Activated T-helper 1 cell treated with anti-CD3 and anti-CD28 coated beads, Interleukin-12 subunit alpha, Interleukin-12 subunit beta, Interleukin-2, Interleukin-4 antibody, amounts not matched to agents 30 ng/mL and 10 ng/mL and 1 ng/mL, durations not matched to agents 14 hours and 24 hours and 36 hours (primary cell): ENCODE data around the gene NR1I3. TPM values are rescaled to one million over a fixed set of nuclear protein-coding genes. Genes with fewer than 3 reads are reported as not detected.

Source experiments
- DNase-seq: peaks from one replicate; pipeline ENCODE4 v3.0.0; 2021; ENCODE audit warnings: low spot score
- H3K27ac Mint-ChIP-seq: one replicate; pipeline ENCODE4 v1.8.0; 2021; ENCODE audit warnings: mild to moderate bottlenecking, mixed read lengths
- H3K27me3 Mint-ChIP-seq: one replicate; pipeline ENCODE4 v1.8.0; 2022; ENCODE audit warnings: mild to moderate bottlenecking, moderate library complexity, mixed read lengths; ENCODE audit not compliant: insufficient read depth
- H3K36me3 Mint-ChIP-seq: one replicate; pipeline ENCODE4 v1.8.0; 2021; ENCODE audit warnings: low read depth, mixed read lengths
- H3K4me1 Mint-ChIP-seq: one replicate; pipeline ENCODE4 v1.8.0; 2021; ENCODE audit warnings: low read depth, mixed read lengths
- H3K4me3 Mint-ChIP-seq: one replicate; pipeline ENCODE4 v1.8.0; 2021; ENCODE audit warnings: mild to moderate bottlenecking, moderate library complexity, mixed read lengths
- H3K9me3 Mint-ChIP-seq: one replicate; pipeline ENCODE4 v1.8.0; 2021; ENCODE audit warnings: mixed read lengths
- intact Hi-C: fragments of 100-400 bp; cut with micrococcal nuclease; formaldehyde crosslinking; loops from one replicate; pipeline ENCODE4 v1.15.1; 2024
- total RNA-seq: library from RNA; stranded (reverse); gene quantifications from 2 replicates; pipeline ENCODE4 v1.2.3, GENCODE V29; 2022

NR1I3 gene
- total RNA-seq, 1 donor from 2014 or later: not detected

GRCh38 chr1:161206411-161207140, 31.4 kb downstream of the NR1I3 start:
- Mint-ChIP-seq H3K36me3 (peaks cover 46% of the 10 kb centered on the region), H3K27me3 (no peaks in the 10 kb centered on the region), H3K4me1 (peaks cover 54% of the 10 kb centered on the region), H3K4me3 (no peak overlapping the region), H3K27ac (no peak overlapping the region), H3K9me3 (no peaks in the 10 kb centered on the region)
- no peak for DNase-seq
- intact Hi-C loops: no loop called here

GRCh38 chr1:161201836-161202712, 35.9 kb downstream of the NR1I3 start, which contains the start of gene NDUFS2:
Gene NDUFS2, plus strand, starts transcription at chr1:161202367. Its CDS starts 19 bp downstream, at chr1:161202386.
- H3K36me3 Mint-ChIP-seq: peaks cover 27% of the 10 kb centered on the region
- H3K4me1 Mint-ChIP-seq: peaks cover 77% of the 10 kb centered on the region

GRCh38 chr1:161200992-161201835, 36.8 kb downstream of the NR1I3 start:
- H3K9me3 Mint-ChIP-seq: no peaks in the 10 kb centered on the region
- H3K4me3 Mint-ChIP-seq: peak overlapping the region; percentile 96
- intact Hi-C loops: no loop called here
- no peak for DNase-seq
- H3K27ac Mint-ChIP-seq: peak overlapping the region; percentile 97
- peaks cover 23% of the 10 kb centered on the region for H3K36me3 Mint-ChIP-seq
- H3K4me1 Mint-ChIP-seq: peaks cover 69% of the 10 kb centered on the region
- no peaks in the 10 kb centered on the region for H3K27me3 Mint-ChIP-seq

More at GRCh38 chr1:161201836-161202712, 35.9 kb downstream of the NR1I3 start, which contains the start of gene NDUFS2:
- intact Hi-C loops: loop anchor here (1.0 to 2.0 kb wide), 7 partner anchors 10 to 112 kb away; partner anchors contain the start of genes NIT1, PFDN2, SDHC and UFC1
- H3K4me3 Mint-ChIP-seq: peak within 1 kb of the TSS; percentile 96
- peak within 1 kb of the TSS; percentile 97 for H3K27ac Mint-ChIP-seq
- no peaks in the 10 kb centered on the region for H3K9me3 Mint-ChIP-seq
- no peaks in the 10 kb centered on the region for H3K27me3 Mint-ChIP-seq
- peak; percentile 93 for DNase-seq

GRCh38 chr1:161200421-161200991, 37.5 kb downstream of the NR1I3 start:
- DNase-seq: no peak
- intact Hi-C loops: no loop called here
- no peaks in the 10 kb centered on the region for H3K27me3 Mint-ChIP-seq
- H3K9me3 Mint-ChIP-seq: no peaks in the 10 kb centered on the region
- H3K27ac Mint-ChIP-seq: peak overlapping the region; percentile 97
- H3K36me3 Mint-ChIP-seq: peaks cover 16% of the 10 kb centered on the region
- peaks cover 67% of the 10 kb centered on the region for H3K4me1 Mint-ChIP-seq
- no peak overlapping the region for H3K4me3 Mint-ChIP-seq

- H3K27me3 Mint-ChIP-seq: no peaks in the 10 kb centered on the region
- intact Hi-C loops: no loop called here
- peak overlapping the region; percentile 97 for H3K27ac Mint-ChIP-seq
- H3K4me1 Mint-ChIP-seq: peaks cover 70% of the 10 kb centered on the region
- no peak for DNase-seq
- no peak overlapping the region for H3K4me3 Mint-ChIP-seq
- H3K36me3 Mint-ChIP-seq: peaks cover 11% of the 10 kb centered on the region
- H3K9me3 Mint-ChIP-seq: no peaks in the 10 kb centered on the region
Observed at GRCh38 chr1:161199506-161200139, 38.4 kb downstream of the NR1I3 start.

- H3K27ac Mint-ChIP-seq: peak within 1 kb of the TSS; percentile 97
- peaks cover 5% of the 10 kb centered on the region for H3K36me3 Mint-ChIP-seq
- H3K4me1 Mint-ChIP-seq: peaks cover 65% of the 10 kb centered on the region
- DNase-seq: no peak
- H3K4me3 Mint-ChIP-seq: no peak within 1 kb of the TSS
- H3K9me3 Mint-ChIP-seq: no peaks in the 10 kb centered on the region
- intact Hi-C loops: no loop called here
- H3K27me3 Mint-ChIP-seq: no peaks in the 10 kb centered on the region
Observed at GRCh38 chr1:161198897-161199431, 39.0 kb downstream of the NR1I3 start, which contains the start of gene ADAMTS4. Gene ADAMTS4, minus strand, starts transcription at chr1:161199054. Its CDS starts 427 bp downstream, at chr1:161198627.

- intact Hi-C loops: no loop called here
- H3K27ac Mint-ChIP-seq: no peak overlapping the region
- no peaks in the 10 kb centered on the region for H3K9me3 Mint-ChIP-seq
- H3K27me3 Mint-ChIP-seq: no peaks in the 10 kb centered on the region
- H3K4me3 Mint-ChIP-seq: no peak overlapping the region
- H3K4me1 Mint-ChIP-seq: peaks cover 59% of the 10 kb centered on the region
- no peak for DNase-seq
- H3K36me3 Mint-ChIP-seq: peaks cover 5% of the 10 kb centered on the region
Observed at GRCh38 chr1:161198194-161198896, 39.7 kb downstream of the NR1I3 start.

GRCh38 chr1:161197560-161198193, 40.3 kb downstream of the NR1I3 start:
- H3K9me3 Mint-ChIP-seq: no peaks in the 10 kb centered on the region
- H3K27ac Mint-ChIP-seq: no peak overlapping the region
- H3K4me1 Mint-ChIP-seq: peaks cover 59% of the 10 kb centered on the region
- H3K27me3 Mint-ChIP-seq: no peaks in the 10 kb centered on the region
- intact Hi-C loops: no loop called here
- peaks cover 3% of the 10 kb centered on the region for H3K36me3 Mint-ChIP-seq
- DNase-seq: no peak
- no peak overlapping the region for H3K4me3 Mint-ChIP-seq

GRCh38 chr1:161196521-161197451, 41.2 kb downstream of the NR1I3 start:
- Mint-ChIP-seq H3K4me1 (peaks cover 64% of the 10 kb centered on the region), H3K36me3 (no peaks in the 10 kb centered on the region), H3K9me3 (no peaks in the 10 kb centered on the region), H3K27ac (peak overlapping the region; percentile 54), H3K27me3 (no peaks in the 10 kb centered on the region), H3K4me3 (no peak overlapping the region)
- DNase-seq: no peak
- intact Hi-C loops: no loop called here

- Mint-ChIP-seq H3K27ac (no peak overlapping the region), H3K27me3 (no peaks in the 10 kb centered on the region), H3K9me3 (no peaks in the 10 kb centered on the region), H3K36me3 (no peaks in the 10 kb centered on the region), H3K4me1 (peaks cover 61% of the 10 kb centered on the region), H3K4me3 (no peak overlapping the region)
- no peak for DNase-seq
- intact Hi-C loops: no loop called here
Observed at GRCh38 chr1:161196111-161196510, 41.9 kb downstream of the NR1I3 start.
